ENCODE data around the gene TULP1.

TULP1 gene

DNA sequence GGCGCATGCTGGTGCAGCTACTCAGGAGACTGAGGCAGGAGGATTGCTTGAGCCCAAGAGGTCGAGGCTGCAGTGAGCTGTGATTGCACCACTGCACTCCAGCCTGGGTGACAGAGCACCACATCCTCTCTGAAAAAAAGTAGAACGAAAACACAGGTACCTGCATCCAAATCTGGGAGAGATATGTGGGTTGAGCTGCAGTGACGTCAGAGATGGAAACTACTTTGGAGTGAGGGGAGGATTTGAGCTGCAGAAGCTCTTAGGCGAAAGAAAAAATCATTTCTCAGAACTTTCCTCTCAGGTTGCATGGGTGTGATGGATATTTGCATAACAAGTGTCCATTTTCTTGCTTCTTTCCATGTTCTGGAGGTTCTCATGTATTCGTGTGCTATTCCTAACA lies 4.0 kb upstream of the TULP1 start:
- TF ChIP-seq RAD21 (IDR thresholded peaks at IDR 0.05; ENCODE audit: low read depth) (no peak), NFIC (IDR thresholded peaks at IDR 0.05) (no peak)

DNA sequence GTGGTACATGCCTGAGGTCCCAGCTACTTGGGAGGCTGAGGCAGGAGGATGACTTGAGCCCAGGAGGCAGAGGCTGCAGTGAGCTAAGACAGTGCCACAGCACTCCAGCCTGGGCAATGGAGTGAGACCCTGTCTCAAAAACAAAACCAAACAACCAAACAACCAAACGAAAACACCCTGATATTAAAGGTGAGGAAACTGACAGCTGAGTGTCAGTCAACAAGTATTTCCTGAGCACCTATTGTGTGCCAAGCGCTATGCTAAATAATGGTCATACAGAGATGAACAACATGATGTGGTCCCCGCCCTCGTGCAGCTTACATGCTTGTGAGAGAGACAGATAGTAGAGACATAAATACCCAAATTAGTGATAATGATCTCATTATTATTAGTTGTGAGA lies 1.9 kb upstream of the TULP1 start:
- TF ChIP-seq NFIC (IDR thresholded peaks at IDR 0.05): no peak
- no peak for TF ChIP-seq EP300 (IDR thresholded peaks at IDR 0.05; ENCODE audit: borderline replicate concordance)
- no peak for TF ChIP-seq CEBPB (IDR thresholded peaks at IDR 0.05)
- TF ChIP-seq TEAD4 (IDR thresholded peaks at IDR 0.05): no peak
- TF ChIP-seq, protein P1, sequence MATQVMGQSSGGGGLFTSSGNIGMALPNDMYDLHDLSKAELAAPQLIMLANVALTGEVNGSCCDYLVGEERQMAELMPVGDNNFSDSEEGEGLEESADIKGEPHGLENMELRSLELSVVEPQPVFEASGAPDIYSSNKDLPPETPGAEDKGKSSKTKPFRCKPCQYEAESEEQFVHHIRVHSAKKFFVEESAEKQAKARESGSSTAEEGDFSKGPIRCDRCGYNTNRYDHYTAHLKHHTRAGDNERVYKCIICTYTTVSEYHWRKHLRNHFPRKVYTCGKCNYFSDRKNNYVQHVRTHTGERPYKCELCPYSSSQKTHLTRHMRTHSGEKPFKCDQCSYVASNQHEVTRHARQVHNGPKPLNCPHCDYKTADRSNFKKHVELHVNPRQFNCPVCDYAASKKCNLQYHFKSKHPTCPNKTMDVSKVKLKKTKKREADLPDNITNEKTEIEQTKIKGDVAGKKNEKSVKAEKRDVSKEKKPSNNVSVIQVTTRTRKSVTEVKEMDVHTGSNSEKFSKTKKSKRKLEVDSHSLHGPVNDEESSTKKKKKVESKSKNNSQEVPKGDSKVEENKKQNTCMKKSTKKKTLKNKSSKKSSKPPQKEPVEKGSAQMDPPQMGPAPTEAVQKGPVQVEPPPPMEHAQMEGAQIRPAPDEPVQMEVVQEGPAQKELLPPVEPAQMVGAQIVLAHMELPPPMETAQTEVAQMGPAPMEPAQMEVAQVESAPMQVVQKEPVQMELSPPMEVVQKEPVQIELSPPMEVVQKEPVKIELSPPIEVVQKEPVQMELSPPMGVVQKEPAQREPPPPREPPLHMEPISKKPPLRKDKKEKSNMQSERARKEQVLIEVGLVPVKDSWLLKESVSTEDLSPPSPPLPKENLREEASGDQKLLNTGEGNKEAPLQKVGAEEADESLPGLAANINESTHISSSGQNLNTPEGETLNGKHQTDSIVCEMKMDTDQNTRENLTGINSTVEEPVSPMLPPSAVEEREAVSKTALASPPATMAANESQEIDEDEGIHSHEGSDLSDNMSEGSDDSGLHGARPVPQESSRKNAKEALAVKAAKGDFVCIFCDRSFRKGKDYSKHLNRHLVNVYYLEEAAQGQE (IDR thresholded peaks at IDR 0.05; ENCODE audit: low read depth): no peak
- TF ChIP-seq, protein P2, sequence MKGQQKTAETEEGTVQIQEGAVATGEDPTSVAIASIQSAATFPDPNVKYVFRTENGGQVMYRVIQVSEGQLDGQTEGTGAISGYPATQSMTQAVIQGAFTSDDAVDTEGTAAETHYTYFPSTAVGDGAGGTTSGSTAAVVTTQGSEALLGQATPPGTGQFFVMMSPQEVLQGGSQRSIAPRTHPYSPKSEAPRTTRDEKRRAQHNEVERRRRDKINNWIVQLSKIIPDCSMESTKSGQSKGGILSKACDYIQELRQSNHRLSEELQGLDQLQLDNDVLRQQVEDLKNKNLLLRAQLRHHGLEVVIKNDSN (IDR thresholded peaks at IDR 0.05): no peak
- TF ChIP-seq RAD21 (IDR thresholded peaks at IDR 0.05; ENCODE audit: low read depth): no peak

DNA sequence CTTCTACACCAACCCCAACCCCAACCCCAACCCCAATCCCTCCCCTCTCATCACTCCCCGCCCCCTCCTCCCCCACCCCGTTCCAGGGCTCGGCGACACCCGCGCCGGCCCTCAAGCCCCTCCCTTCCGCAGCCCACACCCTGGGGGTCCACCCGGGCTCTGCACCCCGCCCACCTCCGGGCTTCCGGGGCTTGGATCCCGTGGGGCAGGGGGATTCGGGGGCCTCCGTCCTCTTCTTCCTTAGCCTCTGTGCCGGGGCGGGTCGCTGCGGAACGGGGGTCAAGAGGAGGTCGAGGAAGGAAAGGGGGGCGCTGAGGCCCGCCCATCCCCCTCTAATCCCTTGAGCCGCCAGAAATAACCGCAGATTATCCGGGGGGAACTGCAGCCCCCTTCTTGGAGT lies 690 bp downstream of the TULP1 start:
- TF ChIP-seq TEAD4 (IDR thresholded peaks at IDR 0.05) (no peak), TCF12 (IDR thresholded peaks at IDR 0.05; ENCODE audit: low read depth) (no peak), EP300 (IDR thresholded peaks at IDR 0.05; ENCODE audit: borderline replicate concordance) (no peak), YY1 (IDR thresholded peaks at IDR 0.05; ENCODE audit: low read depth) (no peak), EGR1 (IDR thresholded peaks at IDR 0.05) (no peak), FOXM1 (IDR thresholded peaks at IDR 0.05; ENCODE audit: borderline replicate concordance, low read depth) (no peak), CEBPB (IDR thresholded peaks at IDR 0.05) (no peak), RAD21 (IDR thresholded peaks at IDR 0.05; ENCODE audit: low read depth) (no peak), ZBTB7A (IDR thresholded peaks at IDR 0.05; ENCODE audit: low read depth) (no peak), NFIC (IDR thresholded peaks at IDR 0.05) (no peak)
- TF ChIP-seq, protein P2 (IDR thresholded peaks at IDR 0.05): no peak
- TF ChIP-seq, protein P3, sequence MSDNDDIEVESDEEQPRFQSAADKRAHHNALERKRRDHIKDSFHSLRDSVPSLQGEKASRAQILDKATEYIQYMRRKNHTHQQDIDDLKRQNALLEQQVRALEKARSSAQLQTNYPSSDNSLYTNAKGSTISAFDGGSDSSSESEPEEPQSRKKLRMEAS (IDR thresholded peaks at IDR 0.05): no peak
- TF ChIP-seq, protein P1 (IDR thresholded peaks at IDR 0.05; ENCODE audit: low read depth): no peak

DNA sequence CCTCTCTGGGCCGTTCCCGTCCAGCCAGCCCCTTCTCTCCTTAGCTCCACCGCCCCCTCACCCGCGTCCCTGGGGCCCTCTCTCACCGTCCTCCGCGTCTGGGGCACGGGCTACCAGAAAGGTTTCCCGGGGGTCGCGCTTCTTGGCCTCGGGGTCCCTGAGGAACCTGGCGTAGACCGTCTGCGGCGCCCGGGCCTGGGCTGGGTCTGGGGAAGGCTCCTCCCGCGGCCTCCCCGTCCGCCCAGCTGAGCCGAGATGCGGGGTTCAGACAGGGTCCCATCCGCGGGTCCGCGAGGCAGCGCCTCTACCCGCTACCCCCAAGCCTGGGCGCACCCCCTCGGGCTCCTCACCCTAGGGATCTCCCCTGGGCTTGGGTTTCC lies 1.1 kb downstream of the TULP1 start:
- TF ChIP-seq NFIC (IDR thresholded peaks at IDR 0.05): no peak
- TF ChIP-seq EGR1 (IDR thresholded peaks at IDR 0.05): no peak
- TF ChIP-seq, protein P3 (IDR thresholded peaks at IDR 0.05): no peak
- no peak for TF ChIP-seq TEAD4 (IDR thresholded peaks at IDR 0.05)
- TF ChIP-seq, protein P1 (IDR thresholded peaks at IDR 0.05; ENCODE audit: low read depth): no peak
- TF ChIP-seq CREB1 (IDR thresholded peaks at IDR 0.05; ENCODE audit: low read depth): no peak
- TF ChIP-seq, protein P2 (IDR thresholded peaks at IDR 0.05): no peak
- TF ChIP-seq RAD21 (IDR thresholded peaks at IDR 0.05; ENCODE audit: low read depth): no peak
- TF ChIP-seq CEBPB (IDR thresholded peaks at IDR 0.05): no peak
- no peak for TF ChIP-seq TCF12 (IDR thresholded peaks at IDR 0.05; ENCODE audit: low read depth)
- no peak for TF ChIP-seq YY1 (IDR thresholded peaks at IDR 0.05; ENCODE audit: low read depth)
- TF ChIP-seq FOXM1 (IDR thresholded peaks at IDR 0.05; ENCODE audit: borderline replicate concordance, low read depth): no peak
- TF ChIP-seq ZBTB7A (IDR thresholded peaks at IDR 0.05; ENCODE audit: low read depth): no peak
- TF ChIP-seq EP300 (IDR thresholded peaks at IDR 0.05; ENCODE audit: borderline replicate concordance): no peak

Data from Ishikawa (cell line).